Keratinocyte (primary cell): Measurements from ENCODE around the gene HSD17B2.

Experiments
- CTCF ChIP-seq, 3 experiments: IDR thresholded peaks in 1 of 3; conservative IDR thresholded peaks in 1 of 3; optimal IDR thresholded peaks in 1 of 3; 2 replicates in 2 of 3; 3 replicates in 1 of 3; pipeline versions ENCODE3 to v1.5.1; 2011; ENCODE audit warnings: low read length in 3 of 3, mild to moderate bottlenecking in 3 of 3, moderate library complexity in 2 of 3, control low read depth in 1 of 3, inconsistent platforms in 1 of 3; ENCODE audit not compliant: insufficient read depth in 2 of 3; ENCODE audit errors: extremely low read depth in 1 of 3
- EZH2 ChIP-seq: IDR thresholded peaks from one replicate; pipeline ENCODE4 v1.6.1; 2012; ENCODE audit warnings: inconsistent platforms, mild to moderate bottlenecking, low read length, moderate library complexity

- TF ChIP-seq CTCF (optimal IDR thresholded peaks at IDR 0.05 in 1 of 3, IDR thresholded peaks at IDR 0.05 in 1 of 3, conservative IDR thresholded peaks at IDR 0.05 in 1 of 3; ENCODE audit: extremely low read depth in 1 of 3, insufficient read depth in 2 of 3, low read length in 3 of 3) (no peak), EZH2 (no peak)
These were observed 15.9 kb downstream of the HSD17B2 start for GRCh38 chr16:82050909-82051357.
